Neural crest cell (in vitro differentiated cells): ENCODE results near the gene RBPMS2. TPM values are rescaled to one million over a fixed set of nuclear protein-coding genes. Genes with fewer than 3 reads are reported as not detected.

Experiments used
- DNase-seq: peaks from one replicate; pipeline ENCODE4 v3.0.0; 2021; ENCODE audit warnings: low read depth, mixed read lengths, low spot score
- H3K27ac Mint-ChIP-seq: one replicate; pipeline ENCODE4 v1.8.0; 2021; ENCODE audit warnings: mild to moderate bottlenecking, mixed read lengths; ENCODE audit not compliant: unreplicated experiment
- H3K27me3 Mint-ChIP-seq: 2 replicates; pipeline ENCODE4 v1.8.0; 2021; ENCODE audit warnings: low read depth, mild to moderate bottlenecking, mixed read lengths
- H3K36me3 Mint-ChIP-seq: 2 replicates; pipeline ENCODE4 v1.8.0; 2021; ENCODE audit warnings: low read depth, mild to moderate bottlenecking, mixed read lengths
- H3K4me1 Mint-ChIP-seq: 2 replicates; pipeline ENCODE4 v1.8.0; 2021; ENCODE audit warnings: mixed read lengths
- H3K4me3 Mint-ChIP-seq: one replicate; pipeline ENCODE4 v1.8.0; 2021; ENCODE audit warnings: mild to moderate bottlenecking, mixed read lengths
- H3K9me3 Mint-ChIP-seq: 2 replicates; pipeline ENCODE4 v1.8.0; 2021; ENCODE audit warnings: mixed read lengths
- total RNA-seq: library from RNA; stranded (reverse); gene quantifications from 2 replicates; pipeline ENCODE4 v1.2.1, GENCODE V29; 2021
- TF ChIP-seq, protein P1 (sequence below): fragments of 200-600 bp; sonication (generic); conservative IDR thresholded peaks from 2 replicates; pipeline ENCODE4 v1.5.0; 2021; ENCODE audit warnings: antibody characterized with exemption, mild to moderate bottlenecking

The RBPMS2 gene
- total RNA-seq, 1 donor from 2014 or later = 40.3 TPM

DNA sequence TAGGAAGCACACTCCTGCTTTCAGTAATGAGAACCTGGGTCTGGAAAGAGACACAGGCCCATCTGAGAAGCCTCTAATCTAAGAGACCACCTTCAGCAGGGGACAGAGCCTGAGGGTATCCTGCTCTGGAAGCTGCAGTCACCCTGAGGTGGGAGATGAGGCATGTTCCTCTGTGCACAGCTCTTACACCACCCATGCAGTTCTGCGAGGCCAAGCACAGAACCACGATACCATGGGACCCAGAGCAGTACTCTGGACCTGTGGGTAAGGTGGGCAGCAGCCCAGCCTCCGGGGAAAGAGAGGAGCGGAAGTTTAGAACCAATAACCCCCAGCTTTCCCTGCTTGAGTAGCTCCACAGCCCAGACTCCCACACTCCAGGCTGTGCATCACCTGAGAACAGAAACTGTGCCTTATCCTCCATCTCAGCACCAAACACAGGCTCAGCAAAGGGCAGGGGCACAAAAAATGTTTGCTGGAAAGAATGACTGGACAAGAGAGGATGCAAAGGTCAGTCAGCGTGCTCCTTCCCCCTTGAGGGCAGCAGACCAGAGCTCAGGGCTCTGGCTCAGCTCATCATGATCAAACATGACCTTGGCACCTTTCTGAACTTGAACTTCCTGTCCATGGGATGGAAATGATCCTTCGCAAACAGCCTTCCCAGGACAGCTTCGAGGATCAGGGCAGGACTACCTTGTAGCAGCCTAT, 43.1 kb downstream of the RBPMS2 start:
- no peaks in the 10 kb centered on the region for H3K9me3 Mint-ChIP-seq
- TF ChIP-seq, protein P1, sequence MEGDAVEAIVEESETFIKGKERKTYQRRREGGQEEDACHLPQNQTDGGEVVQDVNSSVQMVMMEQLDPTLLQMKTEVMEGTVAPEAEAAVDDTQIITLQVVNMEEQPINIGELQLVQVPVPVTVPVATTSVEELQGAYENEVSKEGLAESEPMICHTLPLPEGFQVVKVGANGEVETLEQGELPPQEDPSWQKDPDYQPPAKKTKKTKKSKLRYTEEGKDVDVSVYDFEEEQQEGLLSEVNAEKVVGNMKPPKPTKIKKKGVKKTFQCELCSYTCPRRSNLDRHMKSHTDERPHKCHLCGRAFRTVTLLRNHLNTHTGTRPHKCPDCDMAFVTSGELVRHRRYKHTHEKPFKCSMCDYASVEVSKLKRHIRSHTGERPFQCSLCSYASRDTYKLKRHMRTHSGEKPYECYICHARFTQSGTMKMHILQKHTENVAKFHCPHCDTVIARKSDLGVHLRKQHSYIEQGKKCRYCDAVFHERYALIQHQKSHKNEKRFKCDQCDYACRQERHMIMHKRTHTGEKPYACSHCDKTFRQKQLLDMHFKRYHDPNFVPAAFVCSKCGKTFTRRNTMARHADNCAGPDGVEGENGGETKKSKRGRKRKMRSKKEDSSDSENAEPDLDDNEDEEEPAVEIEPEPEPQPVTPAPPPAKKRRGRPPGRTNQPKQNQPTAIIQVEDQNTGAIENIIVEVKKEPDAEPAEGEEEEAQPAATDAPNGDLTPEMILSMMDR = no peak
- H3K4me1 Mint-ChIP-seq = peaks cover 30% of the 10 kb centered on the region
- no peaks in the 10 kb centered on the region for H3K27me3 Mint-ChIP-seq
- H3K36me3 Mint-ChIP-seq = no peaks in the 10 kb centered on the region
- H3K4me3 Mint-ChIP-seq = no peak overlapping the region
- peak overlapping the region; percentile 19 for H3K27ac Mint-ChIP-seq
- DNase-seq = no peak

DNA sequence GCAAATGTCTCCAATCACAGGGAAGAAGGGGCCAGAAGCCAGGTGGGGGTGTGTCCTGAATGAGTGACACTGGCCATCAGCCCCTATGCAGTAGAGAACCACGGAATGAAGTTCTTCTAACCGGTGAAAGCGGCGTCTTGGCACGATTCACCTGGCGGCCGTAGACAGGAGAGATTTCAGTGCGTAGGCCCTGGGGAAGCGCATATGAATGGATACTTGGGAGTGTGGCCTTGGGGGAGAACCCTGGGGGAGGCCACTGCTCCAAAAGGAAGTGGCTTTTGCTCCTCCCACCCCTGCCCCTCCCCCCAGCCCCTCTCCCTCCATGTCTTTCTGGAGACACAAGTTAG, 43.6 kb downstream of the RBPMS2 start:
- peak overlapping the region; percentile 79 for H3K27ac Mint-ChIP-seq
- no peak overlapping the region for H3K4me3 Mint-ChIP-seq
- no peak for DNase-seq
- H3K9me3 Mint-ChIP-seq = no peaks in the 10 kb centered on the region
- no peaks in the 10 kb centered on the region for H3K36me3 Mint-ChIP-seq
- peaks cover 30% of the 10 kb centered on the region for H3K4me1 Mint-ChIP-seq
- TF ChIP-seq, protein P1 = no peak
- H3K27me3 Mint-ChIP-seq = no peaks in the 10 kb centered on the region

DNA sequence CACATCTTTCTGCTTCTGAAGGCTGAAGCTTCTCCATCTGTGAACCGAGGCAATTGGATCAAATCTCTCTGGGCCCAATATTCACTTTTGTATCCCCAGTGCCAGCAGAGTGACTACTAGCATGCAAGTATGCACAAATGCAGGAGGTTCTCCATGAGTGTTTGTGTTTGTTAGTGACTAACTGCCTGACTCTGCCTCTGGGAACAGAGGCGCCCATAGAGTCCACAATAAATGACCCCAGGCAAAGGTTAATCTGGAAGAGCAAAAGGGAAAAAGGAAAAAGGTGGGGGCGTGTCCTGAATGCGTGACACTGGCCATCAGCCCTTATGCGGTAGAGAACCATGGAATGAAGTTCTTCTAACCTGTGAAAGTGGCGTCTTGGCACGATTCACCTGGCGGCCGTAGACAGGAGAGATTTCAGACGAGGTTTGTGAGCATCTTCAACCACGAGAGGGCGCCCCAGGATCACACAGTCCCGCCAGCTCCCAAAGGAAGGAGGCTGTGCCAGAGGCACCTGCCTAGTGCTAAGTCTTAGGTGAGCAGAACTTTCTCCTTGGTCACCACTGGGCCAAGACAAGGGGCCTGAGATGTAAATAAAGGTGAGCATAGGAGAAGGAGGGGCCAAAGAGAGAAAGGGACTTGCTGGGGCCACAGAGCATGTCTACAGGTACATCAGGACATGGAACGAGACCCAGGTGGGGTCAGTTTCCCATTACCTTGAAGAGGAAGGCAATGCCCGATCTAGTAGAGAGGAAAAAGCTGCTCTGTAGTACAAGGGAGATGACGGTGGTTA, 44.2 kb downstream of the RBPMS2 start:
- Mint-ChIP-seq H3K27ac (peak overlapping the region; percentile 79), H3K27me3 (no peaks in the 10 kb centered on the region), H3K36me3 (no peaks in the 10 kb centered on the region), H3K9me3 (no peaks in the 10 kb centered on the region), H3K4me3 (no peak overlapping the region), H3K4me1 (peaks cover 30% of the 10 kb centered on the region)
- peak; percentile 85 for DNase-seq
- TF ChIP-seq, protein P1 = peak; percentile 94

DNA sequence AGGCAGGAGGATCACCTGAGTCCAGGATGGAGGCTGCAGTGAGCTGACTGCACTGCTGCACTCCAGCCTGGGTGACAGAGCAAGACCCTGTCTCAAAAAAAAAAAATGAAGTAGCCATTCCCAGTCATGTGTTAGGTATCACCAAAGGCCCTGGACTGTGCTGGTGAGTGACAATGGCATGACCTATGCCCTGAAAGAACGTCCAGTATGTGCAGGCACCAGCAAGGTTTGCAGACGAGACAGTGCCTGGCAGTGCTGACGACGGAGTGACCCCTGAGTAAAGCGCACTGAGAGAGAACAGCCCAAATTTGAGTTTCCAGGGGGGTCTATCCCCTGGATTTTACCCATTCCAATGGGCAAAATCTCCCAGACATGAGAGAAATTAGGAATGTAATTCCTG, 45.2 kb downstream of the RBPMS2 start:
- Mint-ChIP-seq H3K27me3 (no peaks in the 10 kb centered on the region), H3K9me3 (no peaks in the 10 kb centered on the region), H3K4me1 (peaks cover 24% of the 10 kb centered on the region), H3K36me3 (no peaks in the 10 kb centered on the region), H3K4me3 (no peak overlapping the region), H3K27ac (no peak overlapping the region)
- DNase-seq = no peak
- TF ChIP-seq, protein P1 = no peak

- TF ChIP-seq, protein P1 = no peak
- H3K27me3 Mint-ChIP-seq = no peaks in the 10 kb centered on the region
- H3K9me3 Mint-ChIP-seq = no peaks in the 10 kb centered on the region
- no peak overlapping the region for H3K27ac Mint-ChIP-seq
- H3K4me3 Mint-ChIP-seq = no peak overlapping the region
- peaks cover 2% of the 10 kb centered on the region for H3K36me3 Mint-ChIP-seq
- no peak for DNase-seq
- H3K4me1 Mint-ChIP-seq = peaks cover 3% of the 10 kb centered on the region
Observed at GRCh38 chr15:64720188-64720587, 55.2 kb downstream of the RBPMS2 start.
